ENCODE data around the gene SEPHS2.

- TF ChIP-seq CTCF (IDR thresholded peaks at IDR 0.05) (no peak), POLR2A (IDR thresholded peaks at IDR 0.05) (no peak)
Measured at GRCh38 chr16:30443631-30444030, 2.0 kb downstream of the SEPHS2 start.

All from lower leg skin (tissue), 3 donors.